GM19351 (cell line): ENCODE data around the gene SLC12A7.
"Not testable (repeated sequence)": the region's sequence is repeated elsewhere in the genome, so short reads cannot be mapped to it uniquely, and the experiment has no call there.

ENCODE experiments used
- ATAC-seq: cut with Tn5 transposase; IDR thresholded peaks from one replicate; pipeline ENCODE4 v1.9.1; 2021; ENCODE audit warnings: mild to moderate bottlenecking, moderate library complexity; ENCODE audit not compliant: unreplicated experiment

Gene SLC12A7

GRCh38 chr5:1083026-1083425 lies 28.8 kb downstream of the SLC12A7 start:
- ATAC-seq: not testable (repeated sequence)

GRCh38 chr5:1081519-1081918 lies 30.3 kb downstream of the SLC12A7 start:
- no peak for ATAC-seq

GRCh38 chr5:1080432-1080831 lies 31.4 kb downstream of the SLC12A7 start:
- no peak for ATAC-seq

GRCh38 chr5:1079961-1080360 lies 31.9 kb downstream of the SLC12A7 start:
- no peak for ATAC-seq

- no peak for ATAC-seq
These were observed 32.4 kb downstream of the SLC12A7 start for GRCh38 chr5:1079486-1079885.

GRCh38 chr5:1078851-1079250 lies 33.0 kb downstream of the SLC12A7 start:
- ATAC-seq: no peak

GRCh38 chr5:1078206-1078605 lies 33.7 kb downstream of the SLC12A7 start:
- ATAC-seq: no peak

- no peak for ATAC-seq
These were observed 34.3 kb downstream of the SLC12A7 start for GRCh38 chr5:1077491-1078020.

GRCh38 chr5:1077026-1077425 lies 34.8 kb downstream of the SLC12A7 start:
- ATAC-seq: no peak

- no peak for ATAC-seq
These were observed 35.5 kb downstream of the SLC12A7 start for GRCh38 chr5:1076406-1076805.

- ATAC-seq: no peak
These were observed 35.9 kb downstream of the SLC12A7 start for GRCh38 chr5:1075931-1076330.

- no peak for ATAC-seq
These were observed 36.3 kb downstream of the SLC12A7 start for GRCh38 chr5:1075555-1075881.

- ATAC-seq: no peak
These were observed 36.9 kb downstream of the SLC12A7 start for GRCh38 chr5:1074816-1075554.

GRCh38 chr5:1074226-1074625 lies 37.6 kb downstream of the SLC12A7 start:
- no peak for ATAC-seq

- no peak for ATAC-seq
These were observed 38.4 kb downstream of the SLC12A7 start for GRCh38 chr5:1073239-1074102.

- no peak for ATAC-seq
These were observed 42.2 kb downstream of the SLC12A7 start for GRCh38 chr5:1069720-1070088.

GRCh38 chr5:1068895-1069719 lies 42.8 kb downstream of the SLC12A7 start:
- no peak for ATAC-seq

- ATAC-seq: no peak
These were observed 43.5 kb downstream of the SLC12A7 start for GRCh38 chr5:1068204-1068894.

- no peak for ATAC-seq
These were observed 44.4 kb downstream of the SLC12A7 start for GRCh38 chr5:1067141-1068121.
